ENCODE measurements around the gene TSPAN11.
"Not testable (repeated sequence)": the region's sequence is repeated elsewhere in the genome, so short reads cannot be mapped to it uniquely, and the experiment has no call there.

The TSPAN11 gene, protein sequence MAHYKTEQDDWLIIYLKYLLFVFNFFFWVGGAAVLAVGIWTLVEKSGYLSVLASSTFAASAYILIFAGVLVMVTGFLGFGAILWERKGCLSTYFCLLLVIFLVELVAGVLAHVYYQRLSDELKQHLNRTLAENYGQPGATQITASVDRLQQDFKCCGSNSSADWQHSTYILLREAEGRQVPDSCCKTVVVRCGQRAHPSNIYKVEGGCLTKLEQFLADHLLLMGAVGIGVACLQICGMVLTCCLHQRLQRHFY

DNA sequence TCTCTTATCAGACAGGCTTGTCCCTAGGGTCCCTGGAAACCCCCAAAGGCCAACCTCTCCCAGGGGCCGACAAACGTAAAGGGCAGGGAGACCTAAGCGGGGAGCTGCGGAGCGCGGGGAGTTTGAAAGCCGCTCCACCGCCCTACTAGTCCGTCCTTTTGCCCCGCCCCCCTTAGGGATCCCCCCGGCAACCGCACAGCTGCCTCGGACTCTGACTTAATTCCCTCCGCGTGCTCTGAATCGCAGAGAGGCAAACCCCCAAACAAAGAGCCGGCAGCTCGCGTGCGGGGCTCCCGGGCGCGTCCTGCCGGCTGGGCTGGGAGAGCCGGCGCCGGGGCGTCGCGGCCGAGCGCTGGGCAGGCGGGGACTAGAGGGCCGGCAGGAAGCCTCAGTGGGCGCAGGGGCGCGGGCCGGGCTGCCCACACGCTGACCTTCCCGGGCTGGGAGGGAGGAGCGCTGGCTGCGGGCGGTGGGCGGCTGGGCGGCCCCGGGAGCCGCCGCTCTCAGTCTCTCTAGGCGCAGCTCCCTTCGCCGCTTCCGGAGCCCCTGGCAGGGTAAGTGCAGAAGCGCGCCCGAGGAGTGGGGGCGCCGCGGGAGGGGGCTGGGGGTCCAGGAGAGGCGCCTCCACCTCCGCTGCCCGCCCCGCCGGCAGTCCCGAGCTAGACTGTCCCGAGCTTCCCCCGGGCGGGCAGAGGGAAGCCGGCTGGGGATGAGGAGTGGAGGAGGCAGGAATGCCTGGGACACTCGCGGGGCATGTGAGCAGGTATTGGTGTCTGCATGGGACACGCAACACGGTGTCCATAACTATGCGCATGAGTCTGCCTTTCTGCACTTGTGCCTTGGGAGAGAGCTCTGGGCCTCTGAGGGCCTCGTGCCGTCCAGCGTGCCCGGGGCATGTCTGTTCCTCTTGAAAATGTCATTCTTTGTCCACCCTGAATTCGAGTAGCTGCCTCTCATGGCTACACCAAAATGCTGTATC, at the start of gene TSPAN11:
TSS of gene TSPAN11 (plus strand) at position 506 of the 979 bp plus-strand sequence. CDS start 27,244 bp downstream, outside the sequence.
- peak; percentile 76 for DNase-seq (ENCODE audit: low spot score)

DNA sequence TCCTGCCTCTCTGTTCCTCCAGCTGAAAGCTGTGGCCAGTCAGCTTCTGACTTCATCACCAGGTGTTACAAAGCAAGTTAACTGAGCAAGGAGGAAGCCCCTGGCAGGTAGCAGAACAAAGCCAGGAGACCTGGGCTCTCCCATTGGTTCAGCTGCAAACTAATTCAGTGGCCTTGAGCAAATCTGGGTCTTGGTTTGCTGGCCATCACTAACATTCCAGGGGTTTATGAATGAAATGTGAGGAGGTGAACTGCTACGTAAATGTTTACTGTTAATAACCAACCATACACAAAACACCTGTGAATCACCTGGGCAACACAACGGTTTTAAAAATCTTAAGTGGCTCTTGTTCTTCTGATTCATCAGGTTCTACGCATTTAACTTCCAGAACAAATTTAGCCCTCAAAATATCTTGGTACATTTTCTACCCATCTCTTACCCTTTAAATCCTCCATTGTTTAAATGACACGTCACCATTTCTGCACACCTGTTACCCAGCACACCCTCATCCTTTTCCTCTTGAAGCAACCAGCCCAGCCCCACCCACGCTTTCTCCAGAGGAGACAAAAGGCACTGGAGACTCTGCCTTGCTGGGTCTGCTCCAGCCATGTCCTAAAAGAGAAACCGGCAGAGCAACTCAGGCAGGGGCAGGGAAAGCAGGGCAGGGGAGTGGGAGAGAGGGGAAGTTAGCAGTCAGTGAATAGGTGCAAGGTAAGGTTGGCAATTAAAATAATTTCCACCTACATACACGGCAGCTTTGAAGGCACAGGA, 49.3 kb upstream of the TSPAN11 start:
- no peak for DNase-seq (ENCODE audit: low spot score)

DNA sequence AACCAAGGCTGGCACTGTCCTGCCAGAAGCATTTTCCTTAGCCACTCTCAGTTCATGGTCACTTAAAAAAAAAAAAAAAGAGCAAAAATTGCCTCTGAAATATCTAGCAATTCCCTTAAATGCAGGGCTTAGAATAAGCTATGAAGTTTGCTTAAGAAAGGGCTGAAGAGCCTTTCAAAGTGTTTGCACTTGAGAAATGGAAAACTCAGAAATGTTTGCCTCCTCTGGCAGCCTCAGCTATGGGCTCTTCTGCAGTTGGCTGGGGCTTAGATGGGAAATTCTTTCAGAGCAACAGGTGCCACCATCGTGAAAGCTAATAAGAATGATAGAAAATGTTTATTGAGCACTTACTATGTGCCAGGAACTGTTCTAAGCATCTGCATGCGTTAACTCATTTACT, 48.5 kb upstream of the TSPAN11 start:
- DNase-seq (ENCODE audit: low spot score), result no peak

DNA sequence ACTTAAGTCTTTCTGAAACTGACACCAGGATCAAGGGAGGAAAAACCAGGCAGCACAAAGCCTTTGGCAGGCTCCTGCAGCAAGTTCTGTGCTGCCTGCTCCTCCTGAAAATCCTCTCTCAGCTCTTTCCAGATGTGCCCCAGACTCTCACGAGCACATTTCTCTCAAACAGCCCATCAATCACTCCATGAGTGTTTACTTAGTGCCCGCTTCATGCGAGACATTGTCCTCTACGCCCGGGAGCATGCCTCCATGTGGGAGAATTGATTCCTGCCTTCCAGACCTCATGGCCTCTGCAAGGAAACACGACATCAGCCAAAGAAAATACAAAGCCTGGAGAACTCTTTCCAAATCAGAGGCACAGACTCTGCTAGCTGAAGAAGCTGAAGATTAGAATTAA, 46.5 kb upstream of the TSPAN11 start:
- no peak for DNase-seq (ENCODE audit: low spot score)

DNA sequence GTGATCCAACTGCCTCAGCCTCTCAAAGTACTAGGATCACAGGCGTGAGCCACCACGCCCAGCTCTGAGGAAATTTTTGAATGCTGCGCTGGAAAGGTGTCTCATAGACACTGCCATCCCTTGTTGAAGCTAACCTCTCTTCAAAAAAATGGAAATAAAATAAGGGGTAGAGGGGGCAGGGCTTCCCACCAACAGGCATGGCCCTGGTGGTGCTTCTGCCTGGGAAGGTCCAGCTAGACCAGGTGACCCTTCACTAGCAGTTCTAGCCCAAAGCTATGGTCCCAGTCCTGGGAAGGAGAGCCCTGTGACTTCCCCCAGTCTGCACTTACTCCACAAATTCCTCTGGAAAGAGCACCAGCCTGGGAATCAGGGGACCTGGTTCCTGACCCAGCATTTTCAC, 45.7 kb upstream of the TSPAN11 start:
- no peak for DNase-seq (ENCODE audit: low spot score)

DNA sequence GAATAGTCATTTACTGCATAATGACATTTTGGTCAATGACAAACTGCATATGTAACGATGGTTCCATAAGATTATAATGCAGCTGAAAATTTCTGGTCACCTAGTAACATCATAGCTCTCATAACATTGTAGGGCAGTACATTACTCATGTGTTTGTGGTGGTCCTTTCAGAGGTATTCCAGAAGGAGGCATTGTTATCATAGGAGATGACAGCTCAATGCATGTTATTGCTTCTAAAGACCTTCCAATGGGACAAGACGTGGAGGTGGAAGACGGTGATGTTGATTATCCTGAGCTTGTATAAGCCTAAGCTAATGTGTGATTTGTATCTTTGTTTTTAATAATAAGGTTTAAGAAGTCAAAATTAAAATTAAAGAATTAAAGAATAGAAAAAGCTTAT, 43.8 kb upstream of the TSPAN11 start:
- no peak for DNase-seq (ENCODE audit: low spot score)

DNA sequence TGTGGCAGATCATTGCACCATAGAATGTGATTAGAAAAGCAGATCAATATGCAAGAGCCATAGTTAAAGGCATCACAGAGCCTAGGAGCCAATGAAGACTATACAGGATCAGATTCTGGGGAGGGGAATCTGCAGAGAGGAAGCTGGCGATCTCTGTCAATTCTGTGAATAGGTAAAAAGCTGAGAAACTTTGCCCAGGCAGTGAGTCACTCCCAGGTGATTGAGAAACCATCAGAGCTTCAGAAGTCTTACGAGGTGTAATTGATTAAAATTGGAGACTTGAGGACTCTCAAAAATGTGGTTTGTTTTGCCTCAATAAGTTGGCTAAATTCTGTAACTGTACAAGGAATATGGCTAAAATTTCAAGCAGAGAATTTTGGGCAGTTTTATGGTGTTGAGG, 41.7 kb upstream of the TSPAN11 start:
- DNase-seq (ENCODE audit: low spot score), result no peak

DNA sequence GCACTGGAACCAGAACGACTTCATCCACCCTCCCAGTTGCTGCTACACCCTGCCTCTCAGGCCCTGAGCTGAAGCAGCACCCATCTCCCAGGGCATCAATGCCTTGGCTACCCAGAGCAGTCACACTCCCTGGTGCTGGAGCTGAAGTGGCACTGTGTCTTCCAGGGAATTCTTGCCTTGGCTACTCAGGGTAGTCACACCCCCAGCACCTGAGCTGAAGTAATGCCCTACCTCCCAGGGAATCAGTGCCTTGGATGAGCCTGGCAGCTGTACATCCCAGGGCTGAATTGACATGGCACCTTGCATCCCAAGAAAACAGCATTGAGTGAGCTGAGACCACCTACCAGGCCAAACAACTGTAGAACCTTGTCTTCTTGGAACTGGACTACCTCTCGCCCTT, 41.2 kb upstream of the TSPAN11 start:
- DNase-seq (ENCODE audit: low spot score), result no peak

DNA sequence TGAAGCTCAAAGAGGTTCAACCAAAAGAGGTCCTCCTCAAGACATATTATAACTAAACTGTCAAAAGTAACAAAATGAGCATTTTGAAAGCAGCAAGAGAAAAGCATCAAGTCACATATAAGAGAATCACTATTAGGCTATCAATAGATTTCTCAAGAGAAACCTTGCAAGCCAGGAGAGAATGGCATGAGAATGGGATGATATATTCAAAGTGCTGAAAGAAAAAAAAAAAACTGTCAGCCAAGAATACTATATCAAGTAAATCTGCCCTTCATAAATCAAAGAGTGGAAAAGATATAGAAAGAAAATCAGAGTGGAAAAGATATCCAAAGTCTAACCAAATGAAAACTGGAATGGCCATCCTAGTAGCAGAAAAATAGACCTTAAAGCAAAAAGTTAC, 39.3 kb upstream of the TSPAN11 start:
- no peak for DNase-seq (ENCODE audit: low spot score)

DNA sequence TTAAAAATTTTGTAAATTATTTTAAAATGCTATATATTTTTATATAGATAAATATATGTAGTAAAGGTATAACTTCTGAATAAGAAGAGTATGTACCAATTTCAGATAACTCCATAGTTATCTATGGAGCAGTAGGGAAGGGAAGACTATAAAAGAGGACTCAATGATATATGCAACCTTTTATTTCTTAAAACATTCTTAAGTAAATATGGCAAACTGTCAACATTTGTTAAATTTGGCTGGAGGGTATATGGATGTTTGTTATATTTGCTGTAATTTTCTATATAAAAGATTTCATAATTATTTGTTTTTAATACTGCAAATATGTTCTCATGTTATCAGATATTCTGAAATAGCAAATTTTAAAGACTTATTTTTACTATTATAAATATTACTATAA, 38.3 kb upstream of the TSPAN11 start:
- no peak for DNase-seq (ENCODE audit: low spot score)

DNA sequence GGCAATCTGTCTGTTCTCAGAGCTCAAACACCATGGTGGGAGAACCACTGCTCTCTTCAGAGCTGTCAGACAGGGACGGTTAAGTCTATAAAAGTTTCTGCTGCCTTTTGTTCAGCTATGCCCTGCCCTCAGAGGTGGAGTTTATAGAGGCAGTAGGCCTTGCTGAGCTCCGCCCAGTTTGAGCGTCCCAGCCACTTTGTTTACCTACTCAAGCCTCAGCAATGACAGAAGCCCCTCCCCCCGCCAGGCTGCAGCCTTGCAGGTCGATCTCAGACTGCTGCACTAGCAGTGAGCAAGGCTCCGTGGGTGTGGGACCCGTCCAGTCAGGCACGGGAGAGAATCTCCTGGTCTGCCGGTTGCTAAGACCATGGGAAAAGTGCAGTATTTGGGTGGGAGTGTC, 32.0 kb upstream of the TSPAN11 start:
- DNase-seq (ENCODE audit: low spot score), result not testable (repeated sequence)

DNA sequence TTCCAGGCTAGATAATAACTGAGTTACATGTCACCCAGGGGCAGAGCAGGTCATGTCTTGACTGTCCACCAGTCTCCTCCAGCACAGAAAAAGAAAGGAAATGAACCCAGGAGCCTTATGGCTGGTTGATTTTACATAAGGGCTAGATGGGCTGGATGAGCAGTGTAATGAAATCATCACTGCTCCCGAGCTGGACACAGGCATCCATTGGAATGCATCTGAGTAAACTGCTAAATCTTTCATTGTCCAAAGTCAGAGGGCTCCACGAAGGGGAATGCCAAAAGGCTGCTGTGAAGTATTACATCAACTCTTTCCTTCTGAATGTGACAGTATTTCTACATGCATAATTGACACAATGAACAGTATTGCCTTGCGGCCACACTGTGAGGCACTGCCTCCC, 30.1 kb upstream of the TSPAN11 start:
- peak; percentile 72 for DNase-seq (ENCODE audit: low spot score)

DNA sequence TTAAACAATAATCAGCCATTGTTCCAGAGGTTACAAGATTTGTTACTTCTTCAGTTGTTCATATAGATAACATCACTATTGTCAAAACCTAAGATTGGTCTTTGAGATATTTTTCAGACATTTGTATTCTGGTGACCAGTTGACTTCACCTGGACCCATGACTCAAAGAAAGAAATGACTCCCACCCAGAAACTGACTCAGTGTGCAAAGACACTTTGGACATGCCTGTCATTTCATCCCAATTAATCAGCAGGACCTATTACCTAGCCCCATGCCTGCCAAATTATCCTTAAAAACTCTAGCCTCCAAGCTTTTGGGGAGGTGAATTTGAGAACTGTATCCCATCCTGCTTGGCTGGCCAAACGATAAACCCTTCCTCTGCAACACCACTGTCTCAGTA, 27.7 kb upstream of the TSPAN11 start:
- no peak for DNase-seq (ENCODE audit: low spot score)

DNA sequence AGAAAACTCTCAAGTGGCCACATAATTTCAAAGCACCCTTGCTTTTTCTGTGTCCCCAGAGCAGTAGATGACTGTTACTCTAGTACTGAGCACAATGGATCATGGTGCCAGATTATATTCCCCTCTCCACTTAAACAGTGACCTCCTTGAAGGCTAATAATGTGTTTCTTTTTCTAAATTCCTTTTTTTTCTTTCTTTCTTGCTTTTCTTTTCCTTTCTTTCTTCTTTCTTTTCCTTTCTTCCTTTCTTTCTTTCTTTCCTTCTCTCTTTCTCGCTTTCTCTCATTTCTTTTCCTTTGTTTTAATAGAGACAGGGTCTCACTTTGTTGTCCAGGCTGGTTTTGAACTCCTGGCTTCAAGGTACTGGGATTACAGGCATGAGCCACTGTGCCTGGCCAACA, 26.2 kb upstream of the TSPAN11 start:
- DNase-seq (ENCODE audit: low spot score), result no peak

DNA sequence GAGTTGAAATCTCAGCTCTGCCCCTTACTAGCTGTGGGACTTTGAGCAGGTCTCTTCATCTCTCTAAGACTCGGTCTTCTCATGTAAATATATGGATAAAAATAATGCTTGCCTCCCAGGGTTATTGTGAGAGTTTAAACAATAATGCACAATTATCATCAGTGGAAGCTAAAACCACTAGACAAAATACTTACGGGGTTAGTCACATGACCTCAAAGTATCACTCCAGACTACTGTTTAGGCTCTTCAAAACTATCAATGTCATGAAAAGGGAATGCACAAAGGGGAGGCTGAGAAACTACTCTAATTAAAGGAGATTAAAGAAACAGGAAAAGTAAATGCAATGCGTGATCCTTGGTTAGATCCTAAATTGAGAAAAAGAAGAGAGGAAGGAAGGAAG, 24.5 kb upstream of the TSPAN11 start:
- no peak for DNase-seq (ENCODE audit: low spot score)

DNA sequence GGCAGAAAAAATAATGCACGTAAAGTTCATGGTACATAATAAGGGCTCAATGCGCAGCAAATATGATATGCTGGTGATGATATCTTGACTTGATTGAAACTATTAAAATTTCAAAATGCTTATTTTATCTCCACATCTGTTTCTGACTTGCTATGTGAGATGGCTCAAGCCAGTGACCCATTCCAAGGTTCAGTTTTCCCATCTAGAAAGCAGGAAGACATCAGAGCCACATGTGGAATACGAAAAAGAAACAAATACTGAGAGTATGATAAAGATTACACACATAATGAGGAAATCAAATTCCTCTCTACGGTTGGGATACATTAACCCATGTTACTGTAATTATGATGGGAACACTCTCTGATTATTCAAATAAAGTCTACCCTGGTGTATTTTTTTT, 24.0 kb upstream of the TSPAN11 start:
- DNase-seq (ENCODE audit: low spot score), result no peak

DNA sequence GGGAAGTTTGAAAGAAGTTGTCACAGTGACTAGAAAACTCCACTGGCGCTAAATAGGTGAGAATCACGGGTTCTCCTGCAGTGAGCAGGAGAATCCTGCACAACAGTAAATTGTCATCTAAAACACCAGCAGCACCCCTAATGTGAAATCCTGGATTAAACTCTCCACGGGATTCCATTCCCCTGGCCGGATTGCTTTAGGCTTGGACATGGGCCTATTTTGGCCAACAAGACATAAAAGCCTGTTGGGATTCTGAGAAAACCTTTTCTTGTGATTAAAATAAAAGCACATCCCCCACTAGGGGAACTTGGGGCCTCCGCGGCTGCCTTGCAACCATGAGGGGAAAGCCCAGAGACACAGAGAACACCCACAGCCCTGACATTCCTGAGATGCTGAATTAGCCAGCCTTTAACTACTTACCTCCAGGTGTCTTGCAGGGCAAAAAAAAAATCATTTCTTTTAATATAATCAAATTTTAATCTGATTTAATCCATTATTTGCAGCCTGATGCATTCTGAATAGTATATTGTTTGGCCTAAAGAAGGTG, 21.0 kb upstream of the TSPAN11 start:
- no peak for DNase-seq (ENCODE audit: low spot score)

DNA sequence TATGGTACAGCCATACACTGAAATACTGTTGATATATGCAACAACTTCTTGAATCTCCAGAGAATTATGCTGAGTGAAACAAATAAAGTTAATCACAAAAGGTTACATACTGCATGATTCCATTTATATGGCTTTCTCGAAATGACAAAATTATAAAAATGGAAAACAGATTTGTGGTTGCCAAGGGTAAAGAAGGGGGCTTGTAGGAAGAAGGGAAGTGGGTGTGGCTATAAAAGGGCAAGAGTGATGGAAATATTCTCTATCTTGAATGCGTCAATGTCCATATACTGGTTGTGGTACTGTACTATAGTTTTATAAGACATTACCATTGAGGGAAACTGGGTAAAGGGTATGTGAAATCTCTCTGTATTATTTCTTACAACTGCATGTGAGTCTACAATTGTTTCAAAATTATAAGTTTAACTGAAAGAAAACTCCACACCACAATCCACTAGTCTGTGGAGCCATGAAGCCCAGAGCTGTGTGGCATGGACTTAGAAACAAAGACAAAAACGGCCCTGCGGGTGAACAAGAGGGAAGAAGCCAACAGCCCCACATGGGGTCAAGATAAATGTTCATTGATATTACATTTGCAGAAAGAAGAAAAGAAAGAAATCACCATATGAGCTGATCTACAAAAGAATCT, 18.3 kb upstream of the TSPAN11 start:
- no peak for DNase-seq (ENCODE audit: low spot score)

DNA sequence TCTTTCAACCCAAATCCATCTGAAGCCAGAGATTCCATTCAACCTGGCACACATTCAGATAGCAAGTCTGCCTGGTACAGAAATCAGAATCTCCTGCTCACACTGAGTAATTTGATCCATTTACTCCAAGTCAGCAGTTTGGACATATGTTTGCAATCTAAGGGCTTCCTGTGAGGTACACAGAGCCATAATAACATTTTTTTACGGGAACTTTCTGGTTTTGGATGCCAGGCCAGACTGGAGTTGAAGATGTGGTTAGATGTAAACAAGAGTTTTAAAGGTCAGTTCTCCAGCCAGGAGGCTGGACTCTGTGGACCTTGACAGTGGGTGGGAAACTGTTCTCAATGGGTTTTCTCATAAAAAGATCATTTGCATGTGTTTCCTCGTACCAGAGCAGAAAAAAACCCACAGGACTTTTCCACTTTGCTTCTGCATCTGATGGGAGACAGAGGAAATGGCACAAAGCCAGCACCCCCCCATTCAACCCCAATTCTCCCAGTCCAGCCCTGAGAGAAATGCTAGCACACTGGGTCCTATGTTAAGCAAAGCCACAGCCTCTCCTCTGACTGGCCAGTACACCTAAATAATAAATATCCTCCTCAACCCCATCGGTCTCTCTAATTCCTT, 17.7 kb upstream of the TSPAN11 start:
- peak; percentile 74 for DNase-seq (ENCODE audit: low spot score)

DNA sequence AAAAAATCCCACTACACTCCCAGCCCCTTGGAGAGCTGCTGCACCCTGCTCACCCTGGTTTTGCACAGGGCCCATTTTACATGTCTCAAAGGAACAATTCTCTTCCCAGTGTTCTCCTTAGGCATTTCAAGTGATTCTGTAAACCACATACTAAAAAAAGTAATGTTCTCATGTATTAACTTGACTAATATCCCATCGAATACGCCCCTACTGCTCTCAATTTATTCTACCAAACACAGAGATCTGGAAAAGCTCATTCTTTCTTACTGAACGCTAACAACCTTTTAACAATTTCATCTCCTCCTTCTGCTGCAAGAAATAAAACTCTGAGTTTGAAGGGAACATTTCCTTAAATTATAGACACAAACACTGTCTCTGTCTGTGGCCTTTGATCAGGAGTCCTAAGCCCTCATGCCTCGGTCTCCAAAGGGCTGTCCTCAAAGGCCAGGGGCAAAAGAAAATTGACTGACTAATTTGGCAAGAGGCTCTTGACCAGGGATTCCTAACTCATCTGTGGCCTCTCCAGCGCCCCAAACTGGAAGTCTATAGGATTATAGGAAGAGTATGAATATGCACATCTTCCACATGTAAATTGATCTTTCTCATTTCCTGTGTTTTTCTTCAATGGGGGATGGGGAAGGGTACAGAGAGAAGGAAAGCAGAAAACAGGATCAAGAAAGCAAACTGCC, 17.1 kb upstream of the TSPAN11 start:
- no peak for DNase-seq (ENCODE audit: low spot score)

DNA sequence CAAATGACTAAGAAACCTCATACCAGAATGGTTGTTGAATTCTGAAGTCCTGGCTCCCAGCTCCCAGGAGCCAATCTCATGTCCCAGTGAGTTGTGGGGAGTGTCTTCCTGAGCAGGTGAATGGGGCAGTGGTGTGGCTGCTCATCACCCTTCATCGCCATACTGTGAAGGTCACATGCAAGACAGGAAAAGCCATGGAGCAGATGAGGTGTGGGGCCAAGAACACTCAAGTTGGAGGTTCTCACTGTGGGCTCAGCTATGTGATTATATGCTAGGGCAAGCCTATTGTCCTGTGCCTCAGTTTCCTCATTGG, 16.6 kb upstream of the TSPAN11 start:
- DNase-seq (ENCODE audit: low spot score), result no peak
